ENCODE measurements around the gene PADI1. TPM values are rescaled to one million over a fixed set of nuclear protein-coding genes. Genes with fewer than 3 reads are reported as not detected.

Gene PADI1
- total RNA-seq, 4 donors from 2014 or later = not detected

DNA sequence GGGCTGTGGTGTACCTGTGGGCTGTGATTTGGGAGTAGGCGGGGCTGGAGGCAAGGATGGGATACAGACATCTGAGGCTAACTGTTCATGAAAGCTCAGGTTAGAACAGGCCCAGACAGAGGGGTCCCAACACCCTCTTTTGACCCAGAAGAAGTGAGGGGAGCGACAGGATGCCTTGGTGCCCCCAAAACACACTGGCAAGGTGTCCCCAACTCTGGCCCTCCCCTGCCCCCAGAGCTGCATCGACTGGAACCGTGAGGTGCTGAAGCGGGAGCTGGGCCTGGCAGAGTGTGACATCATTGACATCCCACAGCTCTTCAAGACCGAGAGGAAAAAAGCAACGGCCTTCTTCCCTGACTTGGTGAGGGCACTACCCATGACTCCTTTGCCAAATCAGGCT lies 75.5 kb downstream of the PADI1 start:
- TF ChIP-seq, protein P1, sequence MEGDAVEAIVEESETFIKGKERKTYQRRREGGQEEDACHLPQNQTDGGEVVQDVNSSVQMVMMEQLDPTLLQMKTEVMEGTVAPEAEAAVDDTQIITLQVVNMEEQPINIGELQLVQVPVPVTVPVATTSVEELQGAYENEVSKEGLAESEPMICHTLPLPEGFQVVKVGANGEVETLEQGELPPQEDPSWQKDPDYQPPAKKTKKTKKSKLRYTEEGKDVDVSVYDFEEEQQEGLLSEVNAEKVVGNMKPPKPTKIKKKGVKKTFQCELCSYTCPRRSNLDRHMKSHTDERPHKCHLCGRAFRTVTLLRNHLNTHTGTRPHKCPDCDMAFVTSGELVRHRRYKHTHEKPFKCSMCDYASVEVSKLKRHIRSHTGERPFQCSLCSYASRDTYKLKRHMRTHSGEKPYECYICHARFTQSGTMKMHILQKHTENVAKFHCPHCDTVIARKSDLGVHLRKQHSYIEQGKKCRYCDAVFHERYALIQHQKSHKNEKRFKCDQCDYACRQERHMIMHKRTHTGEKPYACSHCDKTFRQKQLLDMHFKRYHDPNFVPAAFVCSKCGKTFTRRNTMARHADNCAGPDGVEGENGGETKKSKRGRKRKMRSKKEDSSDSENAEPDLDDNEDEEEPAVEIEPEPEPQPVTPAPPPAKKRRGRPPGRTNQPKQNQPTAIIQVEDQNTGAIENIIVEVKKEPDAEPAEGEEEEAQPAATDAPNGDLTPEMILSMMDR (IDR thresholded peaks at IDR 0.05; ENCODE audit: low read depth) = no peak

DNA sequence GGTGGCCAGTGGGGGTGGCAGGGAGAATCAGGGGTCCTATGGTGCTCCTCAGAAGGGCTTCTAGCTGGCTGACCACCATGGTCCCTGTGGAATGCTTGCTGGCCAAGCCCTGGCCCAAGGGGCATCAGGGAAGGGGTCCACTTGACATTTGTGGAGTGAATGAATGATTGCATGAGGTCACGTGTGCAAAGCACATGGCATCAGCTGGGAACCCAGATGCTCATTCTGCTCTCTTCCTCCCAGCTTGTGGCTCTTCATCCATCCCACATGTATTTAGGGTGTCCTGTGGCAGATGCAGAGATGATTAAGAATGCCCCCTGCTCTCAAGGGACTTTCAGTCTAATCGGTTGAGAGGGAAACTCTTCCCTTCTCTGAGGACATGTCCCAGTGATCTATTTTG lies 76.0 kb downstream of the PADI1 start:
- TF ChIP-seq, protein P1 (IDR thresholded peaks at IDR 0.05; ENCODE audit: low read depth) = no peak

DNA sequence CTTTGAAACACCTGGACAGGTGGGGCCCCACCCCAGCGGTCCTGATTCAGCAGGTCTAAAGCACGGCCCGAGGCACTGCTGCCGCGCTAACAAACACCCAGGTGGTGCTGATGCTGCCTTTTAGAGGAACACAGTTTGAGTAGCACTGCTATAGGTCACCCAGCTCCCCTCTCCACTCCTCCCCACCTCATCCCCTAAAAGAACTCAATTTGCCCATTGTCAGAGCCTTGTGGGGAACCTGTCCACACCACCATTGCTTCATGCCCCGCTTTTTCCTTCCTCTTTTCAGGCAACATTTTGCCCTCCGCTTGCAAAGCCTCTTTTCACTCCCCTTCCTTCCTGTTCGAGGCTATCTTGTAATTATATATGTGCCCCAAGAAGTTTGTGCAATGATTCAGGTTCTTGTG lies 76.8 kb downstream of the PADI1 start:
- TF ChIP-seq, protein P1 (IDR thresholded peaks at IDR 0.05; ENCODE audit: low read depth) = no peak

DNA sequence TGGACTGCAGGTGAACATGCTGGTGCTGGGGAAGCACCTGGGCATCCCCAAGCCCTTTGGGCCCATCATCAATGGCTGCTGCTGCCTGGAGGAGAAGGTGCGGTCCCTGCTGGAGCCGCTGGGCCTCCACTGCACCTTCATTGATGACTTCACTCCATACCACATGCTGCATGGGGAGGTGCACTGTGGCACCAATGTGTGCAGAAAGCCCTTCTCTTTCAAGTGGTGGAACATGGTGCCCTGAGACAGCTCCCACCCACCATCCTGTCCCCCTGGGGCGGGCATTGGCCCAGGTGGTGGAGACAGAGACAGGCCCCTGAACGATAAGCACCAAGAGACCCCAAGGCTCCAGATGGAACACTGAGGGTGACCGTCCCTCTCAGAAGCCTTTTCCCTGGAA lies 77.9 kb downstream of the PADI1 start:
- TF ChIP-seq, protein P1 (IDR thresholded peaks at IDR 0.05; ENCODE audit: low read depth) = no peak

DNA sequence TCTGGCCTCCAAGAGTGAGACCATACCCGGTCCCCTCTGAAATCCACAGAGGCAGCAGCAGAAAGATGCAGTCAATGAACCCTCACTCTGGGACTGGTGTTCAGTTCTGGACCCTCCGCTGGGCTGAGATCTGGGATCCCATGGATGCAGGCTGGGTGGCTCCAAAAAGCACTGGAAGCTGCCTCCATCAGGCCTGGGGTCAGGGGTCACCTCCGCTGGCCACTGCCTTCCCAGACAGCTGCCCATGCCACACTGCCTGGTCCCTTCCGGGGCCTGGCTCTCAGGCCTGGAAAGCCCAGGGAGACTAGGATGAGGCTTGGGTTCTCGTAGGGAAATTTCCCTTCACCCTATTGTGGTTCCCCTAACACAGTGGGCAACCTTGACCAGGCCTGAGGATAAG lies 81.7 kb downstream of the PADI1 start:
- TF ChIP-seq, protein P1 (IDR thresholded peaks at IDR 0.05; ENCODE audit: low read depth) = no peak

DNA sequence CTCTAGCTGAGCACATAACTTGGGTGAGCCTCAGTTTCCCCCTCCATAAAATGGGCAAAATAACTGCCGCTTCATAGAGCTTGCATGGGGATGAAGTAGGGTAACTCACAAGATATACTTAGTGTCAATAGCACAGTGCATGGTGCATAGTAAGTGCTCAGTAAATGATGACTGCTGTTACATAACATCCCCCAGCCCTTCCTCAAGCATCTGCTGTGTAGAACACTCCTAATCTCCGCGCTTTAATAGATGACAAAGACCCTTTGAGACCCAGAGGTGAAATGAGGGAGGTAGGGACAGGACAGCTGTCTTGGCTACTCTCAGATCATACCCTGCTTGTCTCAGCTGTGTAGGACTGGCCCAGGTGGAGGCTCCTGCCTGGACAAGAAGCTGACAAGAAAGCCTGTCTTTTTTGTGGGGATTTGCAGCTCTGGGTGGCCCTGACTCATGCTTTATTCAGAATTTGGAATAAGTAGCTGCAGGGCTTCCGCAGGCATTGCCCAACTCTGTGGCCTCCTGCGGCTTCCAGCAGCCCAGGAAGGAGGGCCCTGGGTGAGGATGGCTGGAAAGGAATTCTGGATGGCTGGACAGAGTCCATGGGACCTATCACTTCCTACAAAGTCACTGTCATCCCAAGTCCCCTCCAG lies 82.3 kb downstream of the PADI1 start:
- TF ChIP-seq, protein P1 (IDR thresholded peaks at IDR 0.05; ENCODE audit: low read depth) = no peak

DNA sequence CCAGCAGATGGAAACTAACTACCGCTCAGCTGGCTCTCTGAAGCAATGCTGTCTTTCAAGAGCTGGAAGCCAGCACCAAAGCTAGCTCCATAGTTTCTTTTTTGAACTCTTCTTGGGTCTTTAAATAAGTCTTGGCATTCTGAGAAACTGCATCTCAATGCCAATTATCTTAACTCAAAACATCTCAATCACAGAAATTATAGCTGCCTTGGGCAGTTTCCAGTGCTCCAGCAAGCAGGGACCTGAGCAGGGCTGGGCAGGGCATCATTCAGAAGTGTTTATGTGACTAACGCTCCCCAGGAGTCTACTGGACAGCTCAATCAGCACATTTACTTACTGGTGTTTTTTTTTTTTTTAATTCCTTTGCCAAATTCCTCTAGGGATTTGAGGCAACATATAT lies 84.8 kb downstream of the PADI1 start:
- TF ChIP-seq, protein P1 (IDR thresholded peaks at IDR 0.05; ENCODE audit: low read depth) = no peak
